ENCODE data around the gene RPN2.

RPN2 gene

GRCh38 chr20:37218976-37219375 lies 39.8 kb downstream of the RPN2 start:
- no peak for DNase-seq (ENCODE audit: low spot score)

DNA sequence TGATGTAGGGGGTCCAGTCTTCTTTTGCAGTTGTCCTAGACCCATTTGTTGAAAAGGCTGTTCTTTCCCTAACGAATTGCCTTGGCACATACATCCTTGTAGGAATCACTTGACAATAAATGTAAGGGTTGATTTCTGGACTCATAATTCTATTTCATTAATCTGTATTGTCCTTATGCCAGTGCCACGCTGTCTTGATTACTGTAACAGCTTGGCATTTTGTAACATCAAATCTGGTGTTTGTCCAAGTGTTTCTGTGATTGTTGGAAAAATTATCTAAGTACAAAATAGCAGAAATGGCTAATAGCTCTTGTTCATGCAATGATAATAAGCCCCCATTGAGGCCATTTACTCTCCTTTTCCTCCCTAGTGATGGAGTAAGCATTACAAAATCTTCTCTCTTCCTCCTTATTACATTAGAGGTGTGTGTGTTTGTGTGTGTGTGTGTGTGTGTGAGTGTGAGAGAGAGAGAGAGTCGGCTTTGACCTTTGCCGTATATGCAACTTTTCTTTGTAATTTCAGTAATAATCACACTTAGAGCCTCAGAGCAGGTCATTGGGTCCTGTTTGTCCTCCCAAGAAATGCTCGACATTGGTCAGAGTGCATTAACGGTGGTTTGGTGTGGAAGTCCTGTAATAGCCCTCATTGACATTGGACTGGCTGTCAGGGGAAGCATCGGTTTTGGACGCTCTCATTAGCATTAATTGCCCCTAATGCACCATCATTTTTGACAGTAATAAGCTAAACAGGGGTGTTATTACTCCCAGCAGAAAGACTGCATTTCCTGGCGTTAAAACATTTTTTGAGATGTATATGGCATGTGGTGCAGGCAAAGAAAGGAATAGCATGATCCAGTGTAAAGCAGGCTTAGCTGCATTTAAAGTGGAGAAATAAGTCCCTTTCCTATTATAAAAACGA lies 40.9 kb downstream of the RPN2 start:
- DNase-seq (ENCODE audit: low spot score), result no peak

DNA sequence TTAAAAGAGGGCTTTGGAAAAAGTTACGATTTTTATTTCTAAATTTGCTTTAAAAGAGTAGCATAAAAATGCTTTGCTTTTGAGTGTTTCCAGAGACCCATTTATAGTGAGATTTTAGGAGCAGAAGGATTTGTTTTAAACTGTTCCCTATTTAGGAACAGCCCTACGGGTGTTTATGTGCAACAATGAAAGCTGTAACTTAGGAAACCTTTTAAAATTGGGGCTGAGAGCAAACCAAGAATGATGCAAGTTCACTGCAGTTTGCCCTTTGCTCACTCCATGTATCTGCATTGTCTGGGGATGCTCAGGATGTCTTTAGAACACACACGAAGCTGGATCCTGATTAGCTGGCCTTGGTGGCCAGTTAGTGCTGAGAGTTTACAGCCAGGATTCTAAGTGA lies 41.6 kb downstream of the RPN2 start:
- peak; percentile 23 for DNase-seq (ENCODE audit: low spot score)

DNA sequence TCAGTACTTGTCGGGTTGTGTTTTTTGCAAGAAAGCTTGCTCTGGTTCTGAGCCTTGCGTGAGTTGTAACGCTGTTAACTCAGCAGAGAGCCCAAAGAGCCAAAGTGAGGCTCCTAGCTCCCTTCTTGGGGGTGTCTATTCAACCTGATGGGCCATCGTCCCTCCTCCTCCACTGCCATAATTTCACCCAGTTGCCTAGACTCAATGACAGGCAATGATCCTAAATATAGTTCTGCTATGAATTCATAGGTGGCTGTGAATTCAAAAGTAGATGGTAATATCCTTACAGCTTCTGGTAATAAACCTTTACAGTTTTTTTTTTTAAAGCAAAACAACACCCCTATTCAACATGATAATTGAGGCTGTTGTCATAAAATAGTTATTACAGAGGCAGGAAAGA lies 43.0 kb downstream of the RPN2 start:
- DNase-seq (ENCODE audit: low spot score), result no peak

DNA sequence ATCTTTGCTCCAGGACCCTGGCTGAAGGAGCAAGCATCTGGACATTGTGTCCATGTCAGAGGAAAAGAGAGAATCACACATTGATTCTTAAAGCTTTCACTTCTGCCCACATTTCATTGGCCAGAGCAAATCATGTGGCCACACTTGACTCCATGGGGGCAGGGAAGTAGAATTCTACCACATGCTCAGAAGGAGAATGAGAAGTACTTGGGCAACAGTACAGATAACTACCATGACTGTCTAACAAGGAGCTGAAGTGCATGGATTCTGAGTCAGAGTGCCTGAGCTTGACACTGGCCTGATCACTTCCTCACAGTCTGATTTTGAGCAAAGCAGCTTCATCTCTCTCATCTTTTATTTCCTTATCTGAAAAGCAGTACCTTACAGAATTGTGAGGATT lies 43.9 kb downstream of the RPN2 start:
- peak; percentile 94 for DNase-seq (ENCODE audit: low spot score)

- no peak for DNase-seq (ENCODE audit: low spot score)
Observed at GRCh38 chr20:37225146-37225545, 46.0 kb downstream of the RPN2 start.

DNA sequence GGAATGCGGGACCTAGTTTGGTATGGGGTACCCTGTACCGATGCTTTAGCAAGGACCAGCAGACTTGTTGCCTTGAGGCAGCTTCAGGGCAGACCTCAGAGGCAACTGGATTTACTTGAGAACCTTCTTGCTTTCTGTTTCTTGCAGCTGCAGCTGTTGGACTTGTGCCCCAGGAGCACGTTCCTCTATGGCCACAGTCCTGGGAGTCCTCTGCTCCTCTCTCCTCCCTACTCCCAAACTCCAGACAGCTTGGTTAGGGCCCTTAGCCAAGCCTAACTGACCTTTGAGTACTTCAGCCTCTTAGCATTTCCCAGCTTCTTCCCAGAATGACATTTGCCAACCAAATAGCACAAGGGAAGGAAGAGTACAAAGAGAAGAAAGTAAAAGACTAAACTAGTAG lies 47.8 kb downstream of the RPN2 start:
- DNase-seq (ENCODE audit: low spot score), result peak; percentile 29

DNA sequence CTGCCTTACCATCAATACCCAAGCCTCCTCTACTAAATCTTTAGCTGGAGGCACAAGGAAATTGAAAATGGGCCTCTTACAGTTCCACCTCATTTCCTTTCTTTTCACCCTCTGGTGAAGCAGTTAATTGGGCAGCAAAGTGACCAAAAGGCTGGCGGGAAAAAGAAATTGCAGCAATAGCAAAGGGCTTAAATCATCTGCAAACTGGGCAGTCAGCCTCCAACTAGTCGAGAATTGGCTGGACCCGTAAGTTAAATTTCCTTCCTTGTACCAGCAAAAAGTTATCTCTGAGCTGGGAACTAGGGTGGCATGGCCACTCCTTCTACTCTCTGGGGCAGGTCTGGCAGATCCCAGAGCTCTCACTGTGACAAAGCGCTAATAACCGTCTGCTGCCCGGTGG lies 49.0 kb downstream of the RPN2 start:
- DNase-seq (ENCODE audit: low spot score), result peak; percentile 21

GRCh38 chr20:37228656-37229055 lies 49.5 kb downstream of the RPN2 start:
- DNase-seq (ENCODE audit: low spot score), result no peak

DNA sequence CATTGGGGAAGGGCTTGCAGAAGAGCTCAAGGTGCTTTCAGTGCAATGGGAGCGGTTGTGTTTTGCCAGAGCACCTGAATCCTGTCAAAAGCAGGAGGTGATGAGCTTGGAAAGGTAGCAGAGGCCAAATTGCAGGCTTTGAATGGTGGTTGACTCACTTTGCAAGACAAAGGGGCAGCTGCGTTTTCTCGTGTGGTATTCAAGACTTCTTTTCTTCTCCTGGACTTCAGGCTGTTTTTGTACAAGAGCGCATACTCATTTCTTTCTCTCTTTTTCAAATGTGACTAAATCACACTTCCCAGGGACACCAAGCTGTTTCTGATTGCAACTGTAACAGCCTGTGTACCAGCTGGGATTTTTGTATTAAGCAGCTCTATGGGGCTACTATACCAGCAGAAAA lies 50.2 kb downstream of the RPN2 start:
- no peak for DNase-seq (ENCODE audit: low spot score)

- no peak for DNase-seq (ENCODE audit: low spot score)
Observed at GRCh38 chr20:37230200-37230599, 51.1 kb downstream of the RPN2 start.

GRCh38 chr20:37231947-37232630 lies 53.0 kb downstream of the RPN2 start:
- no peak for DNase-seq (ENCODE audit: low spot score)

DNA sequence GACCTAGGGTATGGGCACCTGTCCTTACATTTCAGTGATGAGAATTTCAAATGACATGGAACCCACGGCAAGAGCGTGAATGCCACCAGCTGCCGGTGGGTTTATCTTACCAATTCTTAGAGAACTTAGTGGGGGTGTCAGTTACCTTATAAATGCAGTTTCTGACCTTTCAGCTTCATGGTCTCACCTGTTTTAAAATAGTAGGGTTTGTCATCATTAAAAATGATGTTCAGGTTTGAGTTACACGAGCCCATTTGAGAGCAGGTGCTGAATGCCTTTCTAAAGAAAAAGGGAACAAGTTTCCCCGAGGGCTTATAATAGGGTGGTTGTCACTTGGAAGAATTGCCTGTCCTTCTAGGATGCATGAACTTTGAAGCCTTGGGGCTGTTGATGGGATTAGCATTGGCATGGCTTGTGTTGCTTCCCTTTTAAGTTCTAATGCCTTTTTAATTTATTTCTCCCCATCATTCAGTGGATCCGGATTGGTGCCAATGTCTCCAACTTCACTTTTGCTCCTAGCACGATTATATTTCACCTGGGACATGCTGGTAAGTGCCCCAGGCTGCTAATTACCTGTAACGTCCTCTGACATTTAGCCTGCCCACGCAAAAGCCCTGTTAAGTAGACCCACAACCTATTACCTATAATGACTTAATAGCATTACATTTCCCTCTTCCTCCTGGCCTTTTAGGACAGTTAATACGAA lies 54.6 kb downstream of the RPN2 start:
- no peak for DNase-seq (ENCODE audit: low spot score)

DNA sequence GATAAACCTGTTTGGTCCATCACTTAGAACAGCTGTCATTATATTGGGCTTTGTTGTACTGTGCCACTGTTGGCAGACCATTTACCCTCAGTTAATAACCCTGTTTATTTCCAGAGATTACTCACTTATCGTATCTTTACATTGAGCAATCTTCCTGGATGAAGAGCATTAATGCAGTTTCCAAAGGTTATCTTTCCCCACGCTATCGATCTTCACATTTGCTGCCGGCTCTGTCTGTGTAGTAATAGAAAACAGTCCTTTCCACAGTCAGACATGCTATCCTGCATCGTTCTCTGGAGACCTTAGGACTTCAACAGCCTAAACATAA lies 55.1 kb downstream of the RPN2 start:
- no peak for DNase-seq (ENCODE audit: low spot score)

DNA sequence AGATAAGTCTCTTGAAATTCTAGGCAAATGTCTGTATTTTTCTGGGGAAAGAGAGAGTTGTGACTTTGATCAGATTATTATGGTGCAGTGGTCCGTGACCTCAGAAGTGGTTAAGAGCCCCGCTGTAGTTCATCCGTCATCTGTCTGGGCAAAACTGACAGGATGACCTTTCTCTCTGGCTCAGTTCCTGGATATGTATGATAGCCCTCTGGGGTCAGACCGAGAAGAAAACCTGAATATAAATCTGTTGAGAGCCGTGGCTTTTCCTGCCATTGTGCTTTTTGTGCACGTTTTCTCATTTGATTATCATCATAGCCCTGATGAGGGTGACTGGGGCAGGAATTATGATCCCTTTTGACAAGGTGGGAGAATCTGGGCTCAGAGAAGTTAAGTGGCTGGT lies 55.9 kb downstream of the RPN2 start:
- no peak for DNase-seq (ENCODE audit: low spot score)

- DNase-seq (ENCODE audit: low spot score), result no peak
Observed at GRCh38 chr20:37236462-37236861, 57.3 kb downstream of the RPN2 start.

DNA sequence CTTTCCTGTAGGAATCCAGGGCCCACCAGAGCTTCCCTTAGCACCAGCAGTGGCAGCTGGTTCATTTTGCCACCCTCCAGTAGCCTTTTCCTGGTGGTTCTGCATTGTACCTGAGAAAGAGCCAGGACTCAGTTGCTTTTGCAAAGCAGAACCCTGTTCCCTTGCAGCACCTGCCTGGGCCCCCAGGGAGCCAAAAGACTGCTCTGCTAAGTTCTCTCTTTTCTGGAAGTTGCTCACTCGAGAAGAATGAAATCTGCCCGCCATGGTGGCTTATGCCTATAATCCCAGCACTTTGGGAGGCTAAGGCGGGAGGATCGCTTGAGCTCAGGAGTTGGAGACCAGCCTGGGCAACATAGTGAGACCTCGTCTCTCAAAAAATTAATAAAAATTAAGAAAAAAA lies 58.5 kb downstream of the RPN2 start:
- DNase-seq (ENCODE audit: low spot score), result no peak

DNA sequence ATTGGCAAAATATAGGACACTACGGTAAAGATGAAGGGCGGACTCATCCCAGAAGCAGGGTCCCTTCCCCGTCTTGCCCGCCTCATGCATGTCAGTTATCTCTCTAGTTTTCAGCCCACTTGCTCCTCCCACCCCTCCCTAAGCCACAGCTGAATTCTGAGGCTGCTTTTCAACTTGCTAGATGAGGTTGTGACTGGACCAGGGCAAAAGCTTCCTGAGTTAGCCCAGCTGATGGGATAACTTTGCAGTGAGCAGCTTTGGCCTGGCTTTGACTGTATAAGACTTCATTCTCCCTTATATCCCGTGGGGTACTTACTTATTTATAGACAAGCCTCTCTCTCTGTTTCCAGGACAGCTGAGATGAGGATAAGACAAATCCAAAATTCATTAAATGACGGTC lies 59.3 kb downstream of the RPN2 start:
- DNase-seq (ENCODE audit: low spot score), result no peak

DNA sequence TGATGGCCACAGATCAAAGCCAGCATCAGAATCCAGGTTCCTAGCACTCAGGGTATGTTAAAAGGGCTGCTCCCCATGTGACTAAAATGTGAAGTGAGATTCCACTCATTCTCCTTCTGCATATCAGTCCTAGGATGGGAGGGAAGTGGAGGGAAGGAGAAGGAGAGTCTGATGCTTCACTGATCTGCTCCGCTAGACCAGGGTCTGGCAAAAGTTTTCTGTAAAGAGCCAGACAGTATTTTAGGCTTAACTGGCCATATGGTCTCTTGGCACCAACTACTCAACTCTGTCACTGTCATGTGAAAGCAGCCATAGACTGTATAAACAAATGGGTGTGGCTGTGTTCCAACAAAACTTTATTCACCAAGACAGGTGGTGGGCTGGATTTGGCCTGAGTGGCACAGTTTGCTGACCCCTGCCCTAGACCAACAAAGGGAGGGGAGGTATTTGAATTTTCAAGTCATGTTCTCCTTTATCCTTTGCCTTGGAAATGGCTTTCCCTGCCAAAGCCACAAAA lies 59.9 kb downstream of the RPN2 start:
- no peak for DNase-seq (ENCODE audit: low spot score)

- no peak for DNase-seq (ENCODE audit: low spot score)
Observed at GRCh38 chr20:37240337-37241067, 61.4 kb downstream of the RPN2 start.

DNA sequence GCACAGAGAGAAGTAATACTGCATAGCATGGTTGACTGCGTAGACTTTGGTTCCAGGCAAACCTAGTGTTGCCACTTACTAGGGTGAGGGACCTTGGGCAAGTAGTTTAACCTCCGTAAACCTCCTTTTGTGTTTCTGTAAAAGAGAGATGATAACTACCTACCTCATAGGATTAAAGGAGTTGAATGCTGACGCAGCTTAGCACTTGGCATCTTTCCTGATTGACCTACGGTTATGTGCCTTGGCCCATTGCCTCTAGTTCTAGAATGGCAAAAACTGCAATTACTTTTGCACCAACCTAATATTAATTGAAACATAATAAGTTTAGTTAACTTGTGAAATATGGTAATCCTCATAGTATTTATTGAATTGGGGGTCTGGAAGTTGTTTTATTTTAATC lies 63.4 kb downstream of the RPN2 start:
- no peak for DNase-seq (ENCODE audit: low spot score)

All from AG08395 (cell line).